Measurements from ENCODE around the gene MAGI2. TPM values are rescaled to one million over a fixed set of nuclear protein-coding genes. Genes with fewer than 3 reads are reported as not detected.

Gene MAGI2
- total RNA-seq, 2 donors from 2014 or later: 3.9 to 10.5 TPM

DNA sequence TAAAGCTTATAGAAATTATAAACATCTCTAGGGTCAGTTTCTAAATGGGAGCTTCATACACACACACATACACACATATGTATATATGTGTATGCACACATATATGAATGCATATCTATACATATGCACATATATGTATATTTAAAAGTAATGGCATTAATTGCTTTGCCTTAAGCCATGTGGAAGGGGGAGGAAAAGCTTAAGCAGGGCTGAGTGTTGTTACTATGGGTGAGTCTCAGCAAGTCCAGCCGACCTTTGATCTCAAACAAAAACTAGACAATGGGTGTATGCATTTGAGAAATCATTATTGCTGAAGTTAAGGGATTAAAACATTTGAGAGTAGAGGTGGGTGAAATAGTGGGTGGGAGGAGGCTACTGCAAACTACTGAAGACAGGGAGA is 546.7 kb downstream of the MAGI2 start:
- TF ChIP-seq POLR2A (IDR thresholded peaks at IDR 0.05) (no peak), CTCF (IDR thresholded peaks at IDR 0.05) (no peak)
- H3K36me3 ChIP-seq (replicated peaks in 1 of 2; ENCODE audit: insufficient read depth in 1 of 2, low read depth in 2 of 2): no peaks in the 10 kb centered on the region
- no peak overlapping the region for H3K4me3 ChIP-seq
- ATAC-seq (no peak), DNase-seq (no peak)
- H3K9me3 ChIP-seq: no peaks in the 10 kb centered on the region
- H3K27ac ChIP-seq: no peak overlapping the region
- no peaks in the 10 kb centered on the region for H3K4me1 ChIP-seq
- intact Hi-C loops (cut with DNase I): no loop called here
- WGBS, 2 donors: 71 to 82% methylated on average over 1 of the region's 1 CpG
- H3K27me3 ChIP-seq: no peaks in the 10 kb centered on the region

- Histone ChIP-seq H3K27ac (no peak overlapping the region), H3K36me3 (replicated peaks in 1 of 2; ENCODE audit: insufficient read depth in 1 of 2, low read depth in 2 of 2) (no peaks in the 10 kb centered on the region), H3K9me3 (no peaks in the 10 kb centered on the region), H3K4me1 (no peaks in the 10 kb centered on the region), H3K27me3 (no peaks in the 10 kb centered on the region), H3K4me3 (no peak overlapping the region)
- intact Hi-C loops (cut with DNase I): no loop called here
- TF ChIP-seq CTCF (IDR thresholded peaks at IDR 0.05) (no peak), POLR2A (IDR thresholded peaks at IDR 0.05) (no peak)
- ATAC-seq (no peak), DNase-seq (no peak)
Observed at GRCh38 chr7:78905436-78905835, 548.0 kb downstream of the MAGI2 start.

DNA sequence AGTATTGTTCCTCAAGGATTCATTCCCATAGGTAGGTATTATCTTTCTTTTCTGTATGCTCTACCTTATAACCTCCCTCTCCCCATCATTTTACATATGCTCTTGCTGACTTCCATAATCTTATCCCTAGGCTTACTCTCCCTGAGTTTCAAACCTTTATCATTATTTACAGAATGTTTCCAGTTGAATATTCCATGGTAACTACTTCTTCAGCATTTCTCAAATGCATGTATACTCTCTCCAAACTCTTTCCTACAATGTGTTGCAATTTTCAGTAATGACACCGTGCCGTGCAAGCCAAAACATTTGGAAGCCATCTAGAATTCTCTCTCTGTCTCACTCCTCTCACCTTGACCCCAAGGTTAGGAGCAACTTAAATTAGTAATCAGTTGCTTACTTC is 548.5 kb downstream of the MAGI2 start:
- intact Hi-C loops (cut with DNase I): no loop called here
- DNase-seq (no peak), ATAC-seq (no peak)
- Histone ChIP-seq H3K4me1 (no peaks in the 10 kb centered on the region), H3K27me3 (no peaks in the 10 kb centered on the region), H3K27ac (no peak overlapping the region), H3K9me3 (no peaks in the 10 kb centered on the region), H3K36me3 (replicated peaks in 1 of 2; ENCODE audit: insufficient read depth in 1 of 2, low read depth in 2 of 2) (no peaks in the 10 kb centered on the region), H3K4me3 (no peak overlapping the region)
- TF ChIP-seq CTCF (IDR thresholded peaks at IDR 0.05): no peak
- 62 to 74% methylated on average over 2 of the region's 2 CpGs for WGBS, 2 donors

DNA sequence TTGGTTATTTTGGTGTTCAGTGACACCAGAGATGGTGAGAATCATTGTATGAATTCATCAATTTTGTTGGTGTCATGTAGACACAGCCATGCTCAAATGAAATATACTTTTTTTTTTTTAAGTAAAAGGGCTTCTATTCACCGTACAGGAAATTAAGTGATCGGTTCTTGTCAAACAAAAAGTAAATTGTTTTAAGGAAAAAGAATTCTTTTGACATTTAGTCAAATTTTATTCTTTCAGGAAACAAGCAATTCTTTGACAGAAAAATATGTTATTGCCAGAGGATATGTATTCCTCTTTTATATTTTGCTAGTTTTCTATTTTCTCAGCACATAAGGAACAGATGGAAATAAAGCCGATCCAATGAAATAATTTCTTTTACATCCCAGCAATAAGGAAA is 551.9 kb downstream of the MAGI2 start:
- no peaks in the 10 kb centered on the region for H3K4me1 ChIP-seq
- H3K36me3 ChIP-seq (replicated peaks in 1 of 2; ENCODE audit: insufficient read depth in 1 of 2, low read depth in 2 of 2): no peaks in the 10 kb centered on the region
- DNase-seq (no peak), ATAC-seq (no peak)
- no peak overlapping the region for H3K27ac ChIP-seq
- WGBS, 2 donors: 86 to 90% methylated on average over 3 of the region's 3 CpGs
- no peak for TF ChIP-seq CTCF (IDR thresholded peaks at IDR 0.05)
- TF ChIP-seq POLR2A (IDR thresholded peaks at IDR 0.05): no peak
- H3K9me3 ChIP-seq: no peaks in the 10 kb centered on the region
- intact Hi-C loops (cut with DNase I): no loop called here
- H3K4me3 ChIP-seq: no peak overlapping the region
- no peaks in the 10 kb centered on the region for H3K27me3 ChIP-seq

GRCh38 chr7:78900806-78901205 is 552.7 kb downstream of the MAGI2 start:
- 82 to 86% methylated on average over 2 of the region's 2 CpGs for WGBS, 2 donors
- Histone ChIP-seq H3K4me1 (no peaks in the 10 kb centered on the region), H3K27me3 (no peaks in the 10 kb centered on the region), H3K27ac (no peak overlapping the region), H3K36me3 (replicated peaks in 1 of 2; ENCODE audit: insufficient read depth in 1 of 2, low read depth in 2 of 2) (no peaks in the 10 kb centered on the region), H3K4me3 (no peak overlapping the region), H3K9me3 (no peaks in the 10 kb centered on the region)
- no peak for ATAC-seq
- no peak for DNase-seq
- no peak for TF ChIP-seq CTCF (IDR thresholded peaks at IDR 0.05)
- no peak for TF ChIP-seq POLR2A (IDR thresholded peaks at IDR 0.05)
- intact Hi-C loops (cut with DNase I): no loop called here

Data from body of pancreas (tissue), 4 donors.